NCI-H1694 (cell line): ENCODE data around the gene TSPAN8.
"Not testable (repeated sequence)": the region's sequence is repeated elsewhere in the genome, so short reads cannot be mapped to it uniquely, and the experiment has no call there.

ENCODE experiments used
- DNase-seq: peaks from one replicate; lab custom pipeline; 2025; lab: John Stamatoyannopoulos, UW

Gene TSPAN8

GRCh38 chr12:71125949-71126348, 31.9 kb downstream of the TSPAN8 start:
- no peak for DNase-seq

GRCh38 chr12:71125515-71125914, 32.3 kb downstream of the TSPAN8 start:
- no peak for DNase-seq

GRCh38 chr12:71124835-71125460, 32.9 kb downstream of the TSPAN8 start:
- DNase-seq, result no peak

DNA sequence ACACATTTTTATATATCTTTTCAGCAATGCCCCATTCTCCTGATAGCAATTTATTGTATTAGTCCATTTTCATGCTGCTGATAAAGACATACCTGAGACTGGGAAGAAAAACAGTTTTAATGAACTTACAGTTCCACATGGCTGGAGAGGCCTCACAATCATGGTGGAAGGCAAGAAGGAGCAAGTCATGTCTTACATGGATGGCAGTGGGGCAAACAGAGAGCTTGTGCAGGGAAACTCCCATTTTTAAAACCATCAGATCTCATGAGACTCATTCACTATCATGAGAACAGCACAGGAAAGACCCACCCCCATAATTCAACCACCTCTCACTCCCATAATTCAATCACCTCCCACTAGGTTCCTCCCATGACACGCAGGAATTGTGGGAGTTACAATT, 44.7 kb downstream of the TSPAN8 start:
- DNase-seq, result not testable (repeated sequence)

DNA sequence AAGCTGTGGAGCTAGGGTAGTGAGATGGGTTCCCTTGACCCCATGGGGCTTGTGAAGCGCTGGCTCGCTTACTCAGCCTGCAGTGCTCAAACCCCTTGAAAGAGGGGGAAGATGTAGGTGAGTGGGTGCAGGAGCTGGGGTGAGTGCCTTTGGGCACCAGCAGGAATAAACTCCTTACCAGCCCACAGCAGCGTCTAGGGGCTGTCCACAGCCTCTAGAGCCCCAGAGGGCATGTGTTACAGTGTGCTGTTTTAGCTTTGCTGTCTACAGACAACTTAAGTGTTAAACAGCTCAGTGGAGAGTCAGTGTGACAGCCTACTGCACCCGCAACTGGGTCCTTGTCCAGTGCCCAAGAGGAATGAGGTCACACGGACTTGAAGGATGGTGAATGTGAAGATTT, 48.0 kb downstream of the TSPAN8 start:
- DNase-seq, result no peak

DNA sequence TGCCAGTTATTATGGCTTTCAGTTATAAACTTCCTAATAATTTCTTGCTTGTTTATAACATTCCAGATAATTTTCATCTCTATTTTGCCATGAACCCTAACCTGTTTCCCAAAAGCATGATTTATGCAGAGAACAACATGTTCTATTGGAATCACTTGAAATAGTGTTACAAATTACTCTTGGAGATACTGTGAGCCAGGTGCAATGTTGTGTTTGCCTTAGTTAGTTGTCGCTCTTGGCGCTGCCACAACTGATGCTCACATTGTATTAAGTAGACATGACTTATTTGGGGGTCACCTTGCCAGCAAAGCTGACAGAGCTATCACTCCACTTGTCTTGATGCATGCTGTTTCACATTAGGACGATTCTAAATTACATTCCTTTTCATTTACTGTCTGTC, 49.4 kb downstream of the TSPAN8 start:
- DNase-seq, result no peak

DNA sequence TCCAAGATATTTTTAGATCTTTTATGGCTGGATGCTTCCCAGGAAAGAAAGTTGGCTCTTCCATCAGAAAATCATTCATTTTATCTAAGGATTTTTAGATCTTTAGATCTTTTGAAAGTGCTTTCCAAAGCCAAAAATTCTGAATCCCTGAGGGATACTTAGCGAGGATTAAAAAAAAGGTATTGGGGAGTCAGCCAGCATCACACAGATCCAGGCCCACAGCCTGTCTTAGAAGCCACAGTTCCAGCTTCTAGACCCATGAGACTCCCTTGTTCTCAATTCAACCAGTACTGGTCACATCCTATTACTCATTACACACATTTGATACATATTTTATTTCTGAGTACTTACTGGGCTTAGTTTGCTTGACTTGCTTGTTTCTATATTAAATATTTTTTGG, 49.9 kb downstream of the TSPAN8 start:
- no peak for DNase-seq

DNA sequence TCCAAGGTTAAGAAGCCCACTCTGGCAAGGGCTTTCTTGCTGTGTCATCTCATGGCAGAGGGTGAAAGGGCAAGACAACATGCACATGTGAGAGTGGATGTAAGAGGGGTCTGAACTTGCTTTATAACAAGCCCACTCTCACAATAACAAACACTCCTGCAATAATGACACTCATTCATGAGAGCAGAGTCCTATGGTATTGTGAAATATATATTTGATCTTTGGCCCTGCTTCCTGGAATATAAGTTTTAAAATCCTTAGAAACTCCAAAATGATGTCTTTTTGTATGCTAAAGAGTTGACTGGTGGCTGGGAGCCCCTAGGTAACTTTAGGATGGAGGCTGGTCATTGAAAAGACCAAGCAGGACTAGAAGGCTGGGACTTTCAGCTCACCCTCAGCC, 51.8 kb downstream of the TSPAN8 start:
- no peak for DNase-seq

- no peak for DNase-seq
Measured at GRCh38 chr12:71092290-71092689, 65.5 kb downstream of the TSPAN8 start.

- DNase-seq, result no peak
Measured at GRCh38 chr12:71090971-71091370, 66.8 kb downstream of the TSPAN8 start.

- DNase-seq, result no peak
Measured at GRCh38 chr12:71085575-71085974, 72.2 kb downstream of the TSPAN8 start.

GRCh38 chr12:71075743-71076142, 82.1 kb downstream of the TSPAN8 start:
- DNase-seq, result no peak
